ENCODE data around the gene TMEM115.

TMEM115 gene

GRCh38 chr3:50330330-50330729 is 29.0 kb downstream of the TMEM115 start:
- DNase-seq, result no peak

GRCh38 chr3:50327943-50328691 is 31.2 kb downstream of the TMEM115 start, which contains the start of gene TUSC2:
TSS of gene TUSC2 (minus strand) at chr3:50328223. CDS start at chr3:50328099, 124 bp downstream.
- peak; percentile 93 for DNase-seq

DNA sequence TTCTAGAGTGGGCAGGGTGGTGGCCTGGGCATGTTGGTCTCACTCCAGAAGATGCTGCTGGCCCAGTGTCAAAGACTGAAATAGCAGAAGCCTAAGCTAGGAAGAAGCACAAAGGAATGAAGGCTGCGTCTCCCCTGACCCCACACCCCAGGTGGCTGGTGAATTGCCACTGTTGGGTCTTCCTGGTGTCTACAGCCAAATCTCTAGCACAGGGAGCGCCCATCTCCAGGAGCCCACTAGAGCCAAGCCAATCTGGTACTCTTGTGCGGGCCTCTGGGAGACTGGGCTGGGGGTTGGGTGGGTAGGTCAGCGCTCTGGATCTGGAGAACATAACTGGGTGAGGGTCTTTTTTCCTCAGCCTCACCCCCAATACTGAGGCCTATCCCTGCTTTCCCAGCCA is 32.2 kb downstream of the TMEM115 start:
- DNase-seq, result no peak

DNA sequence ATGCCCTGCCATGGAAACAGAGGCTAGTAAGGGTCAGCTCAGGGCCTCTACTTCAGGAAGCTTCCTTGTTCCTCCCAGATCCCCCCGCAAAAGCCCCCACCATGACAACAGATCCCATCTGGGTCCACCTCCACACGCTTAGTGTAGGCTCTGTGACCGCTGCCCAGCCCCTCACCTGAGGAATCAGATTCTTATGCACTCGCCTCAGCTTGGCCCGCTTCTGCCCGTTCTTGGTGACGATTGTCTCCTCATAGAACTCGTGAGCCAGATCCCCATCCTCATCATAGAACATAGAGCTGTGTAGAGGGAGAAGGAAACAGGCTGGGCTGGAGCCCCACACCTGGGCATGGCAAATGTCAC is 33.2 kb downstream of the TMEM115 start:
- no peak for DNase-seq

GRCh38 chr3:50325497-50326181 is 33.7 kb downstream of the TMEM115 start:
- DNase-seq, result no peak

DNA sequence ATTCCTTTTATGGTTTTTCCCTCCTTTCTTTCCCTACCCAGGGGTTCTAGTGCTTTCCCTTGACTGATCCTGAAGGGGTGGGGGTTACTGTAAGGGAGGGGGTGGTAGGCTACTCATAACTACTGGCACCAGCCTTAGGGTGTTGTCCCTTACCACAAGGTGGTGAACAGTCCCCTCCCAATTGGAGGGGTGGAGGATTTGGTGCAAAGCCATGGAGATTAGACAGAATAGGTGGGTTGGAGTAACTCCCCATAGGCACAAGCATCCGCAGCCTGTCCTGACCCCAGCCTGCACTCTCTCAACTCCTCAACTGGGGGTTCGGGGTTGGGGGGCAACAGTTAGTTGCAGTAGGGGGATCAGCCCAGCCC is 34.2 kb downstream of the TMEM115 start:
- no peak for DNase-seq

DNA sequence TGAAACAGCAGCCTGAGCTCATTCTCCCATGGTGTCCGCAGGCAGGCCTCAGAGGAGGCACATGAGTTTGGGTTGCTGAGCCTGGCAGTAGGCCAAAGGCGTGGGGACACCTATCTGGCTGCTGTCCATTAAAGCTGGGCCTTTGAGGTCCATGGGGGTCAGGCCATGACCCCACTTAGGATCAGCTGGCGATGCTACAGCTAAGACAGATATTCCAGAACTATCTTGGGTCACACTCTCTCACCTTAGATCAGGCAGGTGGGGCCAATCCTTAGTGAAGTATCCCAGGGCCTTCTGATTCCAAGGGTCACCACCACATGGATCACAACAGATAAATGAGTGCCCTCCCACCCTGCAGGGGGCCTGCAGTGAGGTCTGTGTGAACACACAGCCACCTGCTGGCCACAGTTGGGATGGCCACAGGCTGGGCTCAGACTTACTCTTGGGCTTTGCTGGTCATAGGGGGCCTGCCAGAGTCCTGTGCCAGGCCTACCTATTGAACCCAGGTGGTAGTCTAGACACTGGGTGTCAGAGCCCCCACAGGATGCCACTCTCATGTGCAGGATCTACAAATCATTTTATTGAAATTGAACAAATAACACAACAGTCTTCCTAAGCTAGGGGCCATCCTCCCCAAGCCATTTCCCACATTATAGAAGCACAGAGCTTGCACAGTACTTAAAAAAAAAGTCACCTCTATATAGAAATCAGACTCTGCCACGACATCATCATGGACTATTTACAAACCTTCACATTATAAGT is 34.8 kb downstream of the TMEM115 start:
- peak; percentile 51 for DNase-seq

DNA sequence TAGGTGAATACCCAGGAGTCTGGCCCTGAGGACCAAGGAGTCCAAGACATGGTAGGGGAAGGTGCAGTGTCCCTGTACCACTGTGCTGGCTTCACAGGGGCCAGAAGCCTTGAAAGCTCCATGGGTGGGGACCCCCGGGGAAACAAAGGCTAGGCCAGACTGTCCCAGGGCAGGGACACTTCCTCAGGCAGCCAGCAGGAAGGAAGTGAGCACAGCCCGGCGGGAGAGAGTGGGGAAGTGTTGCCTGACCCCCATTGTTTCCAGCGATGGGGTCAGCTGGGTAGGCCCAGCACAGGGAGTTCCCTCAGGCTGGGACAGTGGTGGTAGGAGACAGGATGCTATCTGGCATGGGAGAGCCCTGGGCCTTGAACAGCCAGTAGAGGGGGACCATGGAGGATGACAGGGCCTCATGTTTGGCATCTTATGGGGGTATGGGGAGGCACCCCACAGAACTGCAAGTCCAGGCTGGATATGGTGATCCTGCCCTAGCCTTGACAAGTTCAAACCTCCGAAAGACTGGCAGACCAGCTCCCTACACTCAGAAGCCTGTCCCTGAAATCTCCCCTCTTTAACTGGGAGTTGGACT is 35.6 kb downstream of the TMEM115 start:
- no peak for DNase-seq

- DNase-seq, result no peak
Measured at GRCh38 chr3:50323092-50323600, 36.2 kb downstream of the TMEM115 start.

- DNase-seq, result no peak
Measured at GRCh38 chr3:50322386-50323091, 36.8 kb downstream of the TMEM115 start, which contains the start of gene HYAL2. TSS of gene HYAL2 (minus strand) at chr3:50322745. CDS start at chr3:50320489, 2,256 bp downstream.

DNA sequence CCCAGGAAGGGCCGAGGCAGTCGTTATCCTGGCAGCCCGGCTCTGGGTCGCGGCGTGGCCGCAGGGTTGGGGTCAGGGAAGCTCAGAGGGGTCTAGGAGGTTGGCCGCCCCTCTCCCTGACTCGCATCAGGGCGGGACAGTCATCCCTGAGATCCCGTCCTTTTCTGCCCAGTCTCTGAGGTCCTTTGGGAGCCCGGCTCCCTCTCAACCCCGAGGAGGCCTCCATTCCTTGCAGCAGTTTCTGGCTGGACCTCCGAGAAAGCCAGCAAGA is 37.3 kb downstream of the TMEM115 start:
- DNase-seq, result no peak

GRCh38 chr3:50321336-50322114 is 37.8 kb downstream of the TMEM115 start:
- DNase-seq, result peak; percentile 70

DNA sequence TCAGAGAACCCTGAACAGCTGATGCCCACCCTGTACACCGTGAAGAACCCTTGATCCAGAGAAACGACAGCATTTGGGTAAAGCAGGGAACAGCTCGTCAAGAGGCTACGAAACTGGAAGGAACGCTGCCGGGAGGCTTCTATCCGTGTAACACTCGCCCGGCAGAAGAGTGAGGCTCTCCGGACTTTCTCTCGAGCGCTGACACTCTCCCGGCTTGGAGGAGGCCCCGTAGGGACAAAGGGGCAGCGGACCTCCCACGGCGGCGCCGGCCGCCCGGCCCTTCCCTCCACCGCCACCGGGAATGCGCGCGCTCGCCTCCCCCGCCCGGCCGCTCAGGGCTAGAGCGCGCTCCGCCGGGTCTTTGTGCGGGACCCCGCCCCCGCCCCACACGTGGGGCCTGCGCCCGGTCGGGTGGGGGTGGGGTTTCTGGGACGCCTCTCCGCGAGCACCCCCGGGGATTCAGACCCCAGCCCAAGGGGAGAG is 38.4 kb downstream of the TMEM115 start:
- peak; percentile 45 for DNase-seq

DNA sequence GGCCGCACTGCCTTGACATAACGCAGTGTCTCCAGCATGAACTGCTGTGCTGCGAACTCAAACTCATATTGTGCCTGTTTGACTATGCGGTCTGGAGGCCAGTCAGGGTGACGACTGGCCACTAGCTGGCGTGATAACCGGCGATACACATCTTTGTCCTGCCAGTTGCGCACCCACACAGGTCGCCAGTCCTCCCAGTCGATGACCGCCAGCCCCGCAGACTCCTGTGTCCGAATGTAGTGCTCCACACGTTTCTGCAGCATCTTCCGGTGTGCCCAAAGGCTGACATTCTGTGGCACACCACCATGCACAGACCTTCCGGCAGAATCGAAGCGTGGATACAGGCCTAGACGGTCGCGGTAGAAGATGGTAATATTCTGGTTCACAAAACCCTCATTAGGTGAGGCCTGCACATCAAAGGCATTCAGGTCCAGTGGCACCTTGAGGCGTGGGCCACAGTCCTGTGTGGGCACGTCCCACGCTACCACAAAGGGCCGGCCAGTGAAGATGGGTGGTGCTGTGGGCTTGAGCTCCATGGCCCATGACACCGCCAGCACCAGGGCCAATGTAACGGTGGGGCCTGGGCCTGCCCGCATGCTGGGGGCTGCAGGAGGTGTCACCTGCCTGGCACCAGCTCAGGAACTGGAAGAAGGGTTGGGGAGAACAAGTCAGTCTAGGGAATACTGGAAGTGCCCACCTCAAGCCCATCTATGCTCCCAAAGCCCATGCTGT is 39.3 kb downstream of the TMEM115 start:
- DNase-seq, result no peak

GRCh38 chr3:50319181-50319893 is 40.0 kb downstream of the TMEM115 start:
- no peak for DNase-seq

DNA sequence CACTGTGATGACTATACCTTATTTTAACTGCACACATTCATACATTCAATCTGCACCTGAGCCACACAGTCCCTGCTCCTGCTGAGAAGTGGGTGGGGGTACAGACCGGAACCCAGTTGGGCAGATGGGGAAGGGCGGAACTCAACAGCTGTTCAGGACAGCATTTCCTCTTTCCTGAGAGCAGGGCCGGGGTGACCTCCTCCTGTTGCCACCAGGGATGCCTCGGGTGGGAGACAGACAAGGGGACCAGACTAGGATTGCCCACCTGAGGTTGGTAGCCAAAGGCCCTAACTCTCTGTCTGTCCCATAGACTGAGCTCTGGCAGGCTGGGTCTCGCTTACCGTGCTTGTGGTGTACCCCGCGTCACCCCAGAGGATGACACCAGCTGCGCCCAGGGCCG is 40.7 kb downstream of the TMEM115 start:
- no peak for DNase-seq

DNA sequence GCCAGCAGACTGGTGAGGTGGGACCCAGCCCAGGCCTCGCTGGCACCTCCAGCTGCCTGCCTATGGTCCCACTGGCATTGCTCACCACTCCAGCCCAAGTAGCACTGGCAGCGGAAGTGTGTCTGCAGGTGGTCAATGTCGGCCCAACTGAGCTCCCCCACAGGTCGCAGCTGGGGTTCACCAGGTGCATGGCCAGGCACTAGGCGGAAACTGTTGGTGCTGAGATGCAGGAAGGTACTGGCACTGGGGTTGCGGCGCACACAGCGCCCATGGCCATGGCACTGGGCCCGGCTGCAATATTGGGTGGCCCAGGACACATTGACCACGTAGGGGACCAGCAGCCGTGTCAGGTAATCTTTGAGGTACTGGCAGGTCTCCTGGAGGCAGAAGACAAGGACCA is 41.2 kb downstream of the TMEM115 start:
- no peak for DNase-seq

- no peak for DNase-seq
Measured at GRCh38 chr3:50317300-50317699, 42.0 kb downstream of the TMEM115 start.

DNA sequence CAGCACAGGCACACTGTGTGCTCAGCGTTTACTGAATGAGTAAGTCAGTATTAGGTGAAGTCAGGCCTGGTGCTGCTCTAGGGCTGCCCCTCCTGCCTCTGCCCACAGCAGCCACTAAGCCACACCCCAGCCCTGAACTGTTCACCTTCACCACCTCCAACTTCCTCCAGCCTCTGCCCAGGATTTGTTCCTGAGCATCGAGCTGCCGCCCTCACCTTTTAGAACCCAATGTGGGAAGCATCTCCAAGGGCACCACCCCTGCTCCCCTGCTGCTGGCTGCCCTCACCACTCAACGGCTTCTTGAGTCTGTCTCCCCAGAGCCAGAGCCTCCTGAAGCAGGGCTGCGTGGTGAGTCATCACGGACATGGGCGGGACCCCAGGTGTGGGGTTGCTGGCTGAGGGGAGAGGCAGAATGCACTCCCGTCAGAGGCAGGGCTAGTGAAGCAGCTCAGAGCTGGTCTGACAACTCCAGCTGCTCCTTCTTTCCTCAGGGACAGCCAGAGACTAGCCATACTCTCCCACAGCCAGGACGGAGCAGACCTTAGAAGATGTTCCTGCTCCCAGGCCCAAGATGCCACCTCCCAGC is 42.6 kb downstream of the TMEM115 start:
- peak; percentile 73 for DNase-seq

GRCh38 chr3:50314816-50315215 is 44.5 kb downstream of the TMEM115 start:
- no peak for DNase-seq
